Osteocyte (in vitro differentiated cells): ENCODE data around the gene MTMR2. TPM values are rescaled to one million over a fixed set of nuclear protein-coding genes. Genes with fewer than 3 reads are reported as not detected.

Experiments
- DNase-seq: peaks from one replicate; pipeline ENCODE4 v3.0.0; 2021; ENCODE audit warnings: mixed read lengths; ENCODE audit not compliant: unreplicated experiment; ENCODE audit errors: extremely low spot score
- H3K27ac Mint-ChIP-seq: one replicate; pipeline ENCODE4 v1.8.0; 2021; ENCODE audit warnings: mild to moderate bottlenecking, mixed read lengths; ENCODE audit not compliant: unreplicated experiment
- H3K27me3 Mint-ChIP-seq: one replicate; pipeline ENCODE4 v1.8.0; 2021; ENCODE audit warnings: mixed read lengths; ENCODE audit not compliant: unreplicated experiment
- H3K36me3 Mint-ChIP-seq: one replicate; pipeline ENCODE4 v1.8.0; 2021; ENCODE audit warnings: mixed read lengths; ENCODE audit not compliant: unreplicated experiment
- H3K4me1 Mint-ChIP-seq: one replicate; pipeline ENCODE4 v1.8.0; 2021; ENCODE audit warnings: mixed read lengths; ENCODE audit not compliant: unreplicated experiment
- H3K4me3 Mint-ChIP-seq: one replicate; pipeline ENCODE4 v1.8.0; 2021; ENCODE audit warnings: mild to moderate bottlenecking, moderate library complexity, mixed read lengths; ENCODE audit not compliant: unreplicated experiment
- H3K9me3 Mint-ChIP-seq: one replicate; pipeline ENCODE4 v1.8.0; 2021; ENCODE audit warnings: mixed read lengths; ENCODE audit not compliant: unreplicated experiment
- CTCF ChIP-seq: fragments of 200-600 bp; sonication (generic); IDR thresholded peaks from 2 replicates; pipeline ENCODE4 v1.5.0; 2021; ENCODE audit warnings: antibody characterized with exemption, mild to moderate bottlenecking, moderate library complexity
- total RNA-seq: library from RNA; stranded (reverse); gene quantifications from 2 replicates; pipeline ENCODE4 v1.2.1, GENCODE V29; 2021

The MTMR2 gene
- total RNA-seq, 1 donor from 2014 or later: 41.1 TPM

DNA sequence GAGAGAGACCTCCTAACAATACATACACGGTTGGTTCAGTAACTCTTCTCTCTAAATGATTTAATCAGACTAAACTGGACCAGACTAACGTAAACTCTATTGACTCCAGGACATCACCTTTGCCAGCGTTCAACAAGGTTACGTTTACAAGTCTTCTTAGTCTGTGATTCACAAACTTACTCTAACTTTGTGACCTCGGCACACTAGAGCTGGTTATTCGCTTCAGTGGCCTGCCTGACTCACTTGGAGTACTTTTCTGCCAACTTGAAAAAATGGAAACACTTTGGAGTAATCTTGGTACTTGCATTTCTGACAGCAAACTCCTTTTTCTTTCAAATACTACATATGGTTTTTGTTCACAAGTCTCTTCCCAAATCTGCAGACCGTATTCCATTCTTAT, 26.2 kb downstream of the MTMR2 start:
- no peaks in the 10 kb centered on the region for H3K36me3 Mint-ChIP-seq
- H3K27ac Mint-ChIP-seq: no peak overlapping the region
- TF ChIP-seq CTCF: no peak
- H3K9me3 Mint-ChIP-seq: peaks cover 3% of the 10 kb centered on the region
- H3K4me1 Mint-ChIP-seq: peaks cover 5% of the 10 kb centered on the region
- no peak for DNase-seq
- no peak overlapping the region for H3K4me3 Mint-ChIP-seq
- no peaks in the 10 kb centered on the region for H3K27me3 Mint-ChIP-seq

GRCh38 chr11:95895815-95896214, 28.1 kb downstream of the MTMR2 start:
- Mint-ChIP-seq H3K4me3 (no peak overlapping the region), H3K4me1 (peaks cover 5% of the 10 kb centered on the region), H3K9me3 (peaks cover 3% of the 10 kb centered on the region), H3K27me3 (no peaks in the 10 kb centered on the region), H3K27ac (no peak overlapping the region), H3K36me3 (no peaks in the 10 kb centered on the region)
- TF ChIP-seq CTCF: no peak
- DNase-seq: no peak

DNA sequence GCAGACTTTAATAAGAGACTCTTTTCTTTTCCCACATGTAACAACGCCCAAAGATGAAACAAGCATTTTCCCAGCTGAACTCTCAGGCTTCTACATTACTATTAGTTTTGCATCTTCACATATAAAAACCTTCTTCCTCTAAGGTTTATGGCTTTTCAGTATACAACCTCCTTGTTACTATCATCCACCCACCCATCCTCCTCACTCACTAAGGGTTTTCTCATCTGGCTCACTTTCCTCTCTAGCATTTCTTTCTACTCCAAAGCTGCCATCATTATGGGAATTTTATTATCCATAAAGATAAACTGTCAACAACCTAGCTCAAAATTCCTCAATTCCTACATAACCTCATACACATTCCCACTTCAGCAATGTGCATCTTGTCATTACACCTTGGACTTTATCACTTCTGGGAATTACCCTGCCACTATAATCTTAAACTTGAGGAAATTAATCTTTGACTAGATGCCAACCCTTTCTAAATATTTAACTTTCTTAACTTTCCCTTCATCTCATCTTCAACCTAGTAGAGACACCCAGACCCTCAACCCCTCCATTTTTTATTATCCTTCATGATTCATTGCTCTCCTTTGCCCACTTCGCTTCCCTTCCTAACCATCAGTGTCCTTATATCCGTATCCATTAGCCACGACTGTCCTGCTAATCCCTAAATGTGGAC, 30.9 kb downstream of the MTMR2 start:
- no peaks in the 10 kb centered on the region for H3K27me3 Mint-ChIP-seq
- no peak for TF ChIP-seq CTCF
- H3K9me3 Mint-ChIP-seq: peaks cover 3% of the 10 kb centered on the region
- H3K4me3 Mint-ChIP-seq: no peak overlapping the region
- peaks cover 5% of the 10 kb centered on the region for H3K4me1 Mint-ChIP-seq
- H3K36me3 Mint-ChIP-seq: peaks cover 3% of the 10 kb centered on the region
- no peak for DNase-seq
- H3K27ac Mint-ChIP-seq: no peak overlapping the region

DNA sequence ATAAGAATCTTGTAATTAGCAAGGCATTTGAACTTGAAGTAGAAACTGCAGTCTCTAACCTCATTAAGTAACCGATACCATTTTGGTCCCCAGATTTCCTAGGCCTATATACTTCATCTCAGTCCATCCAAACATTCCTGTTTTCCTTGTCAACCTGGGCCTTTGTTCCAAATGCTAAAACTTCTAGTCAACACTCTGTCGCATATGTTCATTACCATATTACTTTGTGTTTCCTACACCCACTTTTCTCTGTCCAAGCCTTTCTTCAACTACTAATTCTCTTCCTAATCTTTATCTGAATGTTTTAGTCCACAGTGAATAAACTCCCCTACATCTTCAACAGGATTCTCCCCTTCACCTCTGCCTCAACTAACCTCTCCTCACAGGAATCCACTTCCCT, 31.4 kb downstream of the MTMR2 start:
- Mint-ChIP-seq H3K4me1 (peaks cover 5% of the 10 kb centered on the region), H3K4me3 (no peak overlapping the region), H3K9me3 (peaks cover 3% of the 10 kb centered on the region), H3K27ac (no peak overlapping the region), H3K27me3 (no peaks in the 10 kb centered on the region), H3K36me3 (peaks cover 7% of the 10 kb centered on the region)
- TF ChIP-seq CTCF: no peak
- DNase-seq: no peak

GRCh38 chr11:95891423-95892170, 32.3 kb downstream of the MTMR2 start:
- no peak for TF ChIP-seq CTCF
- no peak overlapping the region for H3K27ac Mint-ChIP-seq
- no peak for DNase-seq
- no peaks in the 10 kb centered on the region for H3K27me3 Mint-ChIP-seq
- peaks cover 5% of the 10 kb centered on the region for H3K4me1 Mint-ChIP-seq
- H3K9me3 Mint-ChIP-seq: peaks cover 3% of the 10 kb centered on the region
- peaks cover 12% of the 10 kb centered on the region for H3K36me3 Mint-ChIP-seq
- no peak overlapping the region for H3K4me3 Mint-ChIP-seq
